ENCODE data around the gene MAFB. TPM values are rescaled to one million over a fixed set of nuclear protein-coding genes. Genes with fewer than 3 reads are reported as not detected.

MAFB gene
- total and polyA plus RNA-seq, 4 donors, result 9.7 to 12.9 (median 11.4) TPM

DNA sequence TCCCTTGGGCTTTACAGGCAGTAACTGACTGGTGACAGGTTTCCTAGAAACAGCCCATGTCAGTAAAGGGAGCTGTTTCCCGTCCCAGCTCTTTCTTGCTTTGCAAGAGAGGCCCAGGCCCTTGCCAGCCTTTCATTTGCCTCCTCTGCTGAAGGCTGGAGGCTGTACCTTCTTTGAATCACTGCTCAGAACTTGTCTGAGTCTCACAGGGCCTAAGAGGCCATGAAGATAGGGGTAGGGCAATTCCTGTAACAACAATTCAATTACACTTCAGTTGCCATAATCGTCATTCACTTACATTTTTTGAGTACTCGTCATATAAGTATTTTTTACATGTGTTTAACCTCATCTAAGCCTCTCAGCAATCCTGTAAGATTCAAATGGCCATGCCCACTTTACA lies 25.9 kb upstream of the MAFB start (continued):
- no peak for TF ChIP-seq TAF1 (conservative IDR thresholded peaks at IDR 0.05)
- TF ChIP-seq JUND (IDR thresholded peaks at IDR 0.05), result no peak

DNA sequence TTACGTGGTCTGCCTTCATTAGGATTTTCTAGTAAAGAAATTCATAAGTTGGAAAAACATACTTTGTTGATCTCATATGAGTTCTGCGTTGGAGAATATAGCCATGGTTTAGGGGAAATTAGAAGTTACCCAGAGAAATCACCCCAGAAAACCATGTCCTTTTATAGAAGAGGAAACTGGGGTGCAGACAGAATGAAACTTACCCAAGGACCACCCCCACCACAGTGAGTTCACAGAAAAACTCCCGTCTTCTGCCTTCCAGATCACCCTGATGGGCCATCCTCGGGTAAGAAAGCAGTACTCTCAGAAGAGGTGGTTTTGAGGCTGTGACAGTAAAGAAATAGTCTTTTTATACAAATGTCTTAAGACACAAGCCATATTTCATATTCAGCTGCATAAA lies 25.1 kb upstream of the MAFB start:
- 94% methylated on average over 4 of the region's 4 CpGs for WGBS
- no peak overlapping the region for H3K4me3 ChIP-seq (ENCODE audit: low read depth in 1 of 3, low read length in 3 of 3)
- no peak overlapping the region for H3K9ac ChIP-seq (ENCODE audit: low read depth in 1 of 2, low read length in 2 of 2)
- peaks cover 0 to 6% (median 2%) of the 10 kb centered on the region in 4 donors for H3K27me3 ChIP-seq (ENCODE audit: control insufficient read depth in 4 of 4, insufficient read depth in 4 of 4, low read length in 3 of 4)
- no peak for DNase-seq (ENCODE audit: low spot score)
- no peaks in the 10 kb centered on the region for H3K36me3 ChIP-seq (ENCODE audit: control insufficient read depth in 4 of 4, insufficient read depth in 3 of 4, low read depth in 1 of 4, low read length in 3 of 4)
- no peaks in the 10 kb centered on the region for H3K9me3 ChIP-seq (ENCODE audit: control insufficient read depth in 4 of 4, low read length in 3 of 4)
- TF ChIP-seq RAD21 (IDR thresholded peaks at IDR 0.05), result no peak
- H3K27ac ChIP-seq (ENCODE audit: low read depth in 1 of 2, low read length in 2 of 2), result no peak overlapping the region
- no peaks in the 10 kb centered on the region for H3K4me1 ChIP-seq (ENCODE audit: control insufficient read depth in 4 of 4, insufficient read depth in 4 of 4, low read length in 3 of 4)

DNA sequence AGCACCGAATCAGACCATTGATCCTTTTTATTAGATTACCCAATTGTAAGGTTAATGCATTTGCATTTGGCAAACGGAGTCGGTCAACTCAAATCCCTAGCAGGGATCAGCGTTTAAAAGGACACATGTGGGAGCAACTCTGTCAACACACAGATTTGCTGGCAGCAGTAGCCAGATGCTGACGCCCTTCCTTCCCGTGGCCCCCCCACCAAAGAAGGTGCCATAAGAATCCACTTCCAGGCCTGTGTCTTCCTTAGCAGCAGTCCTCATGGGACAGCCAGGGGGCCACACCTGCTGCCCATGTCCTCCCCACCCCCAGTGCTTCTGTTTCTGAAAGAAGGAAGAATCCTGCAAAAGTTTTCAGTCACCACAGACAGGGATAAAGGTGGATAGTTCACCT lies 24.5 kb upstream of the MAFB start:
- H3K9ac ChIP-seq (ENCODE audit: low read depth in 1 of 2, low read length in 2 of 2), result no peak overlapping the region
- H3K27ac ChIP-seq (ENCODE audit: low read depth in 1 of 2, low read length in 2 of 2), result no peak overlapping the region
- DNase-seq (ENCODE audit: low spot score), result no peak
- no peaks in the 10 kb centered on the region for H3K4me1 ChIP-seq (ENCODE audit: control insufficient read depth in 4 of 4, insufficient read depth in 4 of 4, low read length in 3 of 4)
- TF ChIP-seq RAD21 (IDR thresholded peaks at IDR 0.05), result no peak
- no peak for TF ChIP-seq JUND (IDR thresholded peaks at IDR 0.05)
- TF ChIP-seq TAF1 (conservative IDR thresholded peaks at IDR 0.05), result no peak
- no peak for TF ChIP-seq GABPA (IDR thresholded peaks at IDR 0.05 in 1 of 2, conservative IDR thresholded peaks at IDR 0.05 in 1 of 2)
- TF ChIP-seq YY1 (IDR thresholded peaks at IDR 0.05), result no peak
- no peak for TF ChIP-seq EGR1 (IDR thresholded peaks at IDR 0.05; ENCODE audit: low read depth in 2 of 2)
- no peak for TF ChIP-seq FOXA1 (IDR thresholded peaks at IDR 0.05)
- TF ChIP-seq RXRA (IDR thresholded peaks at IDR 0.05), result no peak
- TF ChIP-seq, protein P1, sequence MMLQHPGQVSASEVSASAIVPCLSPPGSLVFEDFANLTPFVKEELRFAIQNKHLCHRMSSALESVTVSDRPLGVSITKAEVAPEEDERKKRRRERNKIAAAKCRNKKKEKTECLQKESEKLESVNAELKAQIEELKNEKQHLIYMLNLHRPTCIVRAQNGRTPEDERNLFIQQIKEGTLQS (IDR thresholded peaks at IDR 0.05), result no peak
- TF ChIP-seq, protein P2, sequence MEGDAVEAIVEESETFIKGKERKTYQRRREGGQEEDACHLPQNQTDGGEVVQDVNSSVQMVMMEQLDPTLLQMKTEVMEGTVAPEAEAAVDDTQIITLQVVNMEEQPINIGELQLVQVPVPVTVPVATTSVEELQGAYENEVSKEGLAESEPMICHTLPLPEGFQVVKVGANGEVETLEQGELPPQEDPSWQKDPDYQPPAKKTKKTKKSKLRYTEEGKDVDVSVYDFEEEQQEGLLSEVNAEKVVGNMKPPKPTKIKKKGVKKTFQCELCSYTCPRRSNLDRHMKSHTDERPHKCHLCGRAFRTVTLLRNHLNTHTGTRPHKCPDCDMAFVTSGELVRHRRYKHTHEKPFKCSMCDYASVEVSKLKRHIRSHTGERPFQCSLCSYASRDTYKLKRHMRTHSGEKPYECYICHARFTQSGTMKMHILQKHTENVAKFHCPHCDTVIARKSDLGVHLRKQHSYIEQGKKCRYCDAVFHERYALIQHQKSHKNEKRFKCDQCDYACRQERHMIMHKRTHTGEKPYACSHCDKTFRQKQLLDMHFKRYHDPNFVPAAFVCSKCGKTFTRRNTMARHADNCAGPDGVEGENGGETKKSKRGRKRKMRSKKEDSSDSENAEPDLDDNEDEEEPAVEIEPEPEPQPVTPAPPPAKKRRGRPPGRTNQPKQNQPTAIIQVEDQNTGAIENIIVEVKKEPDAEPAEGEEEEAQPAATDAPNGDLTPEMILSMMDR (IDR thresholded peaks at IDR 0.05; ENCODE audit: low read depth, low read length, missing input control), result no peak
- TF ChIP-seq FOXA2 (IDR thresholded peaks at IDR 0.05), result no peak
- TF ChIP-seq NR2F2 (IDR thresholded peaks at IDR 0.05), result no peak
- TF ChIP-seq SP1 (IDR thresholded peaks at IDR 0.05), result no peak
- no peak for TF ChIP-seq HNF4A (conservative IDR thresholded peaks at IDR 0.05)
- TF ChIP-seq HNF4G (IDR thresholded peaks at IDR 0.05), result no peak
- TF ChIP-seq, protein P3, sequence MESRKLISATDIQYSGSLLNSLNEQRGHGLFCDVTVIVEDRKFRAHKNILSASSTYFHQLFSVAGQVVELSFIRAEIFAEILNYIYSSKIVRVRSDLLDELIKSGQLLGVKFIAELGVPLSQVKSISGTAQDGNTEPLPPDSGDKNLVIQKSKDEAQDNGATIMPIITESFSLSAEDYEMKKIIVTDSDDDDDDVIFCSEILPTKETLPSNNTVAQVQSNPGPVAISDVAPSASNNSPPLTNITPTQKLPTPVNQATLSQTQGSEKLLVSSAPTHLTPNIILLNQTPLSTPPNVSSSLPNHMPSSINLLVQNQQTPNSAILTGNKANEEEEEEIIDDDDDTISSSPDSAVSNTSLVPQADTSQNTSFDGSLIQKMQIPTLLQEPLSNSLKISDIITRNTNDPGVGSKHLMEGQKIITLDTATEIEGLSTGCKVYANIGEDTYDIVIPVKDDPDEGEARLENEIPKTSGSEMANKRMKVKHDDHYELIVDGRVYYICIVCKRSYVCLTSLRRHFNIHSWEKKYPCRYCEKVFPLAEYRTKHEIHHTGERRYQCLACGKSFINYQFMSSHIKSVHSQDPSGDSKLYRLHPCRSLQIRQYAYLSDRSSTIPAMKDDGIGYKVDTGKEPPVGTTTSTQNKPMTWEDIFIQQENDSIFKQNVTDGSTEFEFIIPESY (IDR thresholded peaks at IDR 0.05), result no peak
- TF ChIP-seq, protein P4, sequence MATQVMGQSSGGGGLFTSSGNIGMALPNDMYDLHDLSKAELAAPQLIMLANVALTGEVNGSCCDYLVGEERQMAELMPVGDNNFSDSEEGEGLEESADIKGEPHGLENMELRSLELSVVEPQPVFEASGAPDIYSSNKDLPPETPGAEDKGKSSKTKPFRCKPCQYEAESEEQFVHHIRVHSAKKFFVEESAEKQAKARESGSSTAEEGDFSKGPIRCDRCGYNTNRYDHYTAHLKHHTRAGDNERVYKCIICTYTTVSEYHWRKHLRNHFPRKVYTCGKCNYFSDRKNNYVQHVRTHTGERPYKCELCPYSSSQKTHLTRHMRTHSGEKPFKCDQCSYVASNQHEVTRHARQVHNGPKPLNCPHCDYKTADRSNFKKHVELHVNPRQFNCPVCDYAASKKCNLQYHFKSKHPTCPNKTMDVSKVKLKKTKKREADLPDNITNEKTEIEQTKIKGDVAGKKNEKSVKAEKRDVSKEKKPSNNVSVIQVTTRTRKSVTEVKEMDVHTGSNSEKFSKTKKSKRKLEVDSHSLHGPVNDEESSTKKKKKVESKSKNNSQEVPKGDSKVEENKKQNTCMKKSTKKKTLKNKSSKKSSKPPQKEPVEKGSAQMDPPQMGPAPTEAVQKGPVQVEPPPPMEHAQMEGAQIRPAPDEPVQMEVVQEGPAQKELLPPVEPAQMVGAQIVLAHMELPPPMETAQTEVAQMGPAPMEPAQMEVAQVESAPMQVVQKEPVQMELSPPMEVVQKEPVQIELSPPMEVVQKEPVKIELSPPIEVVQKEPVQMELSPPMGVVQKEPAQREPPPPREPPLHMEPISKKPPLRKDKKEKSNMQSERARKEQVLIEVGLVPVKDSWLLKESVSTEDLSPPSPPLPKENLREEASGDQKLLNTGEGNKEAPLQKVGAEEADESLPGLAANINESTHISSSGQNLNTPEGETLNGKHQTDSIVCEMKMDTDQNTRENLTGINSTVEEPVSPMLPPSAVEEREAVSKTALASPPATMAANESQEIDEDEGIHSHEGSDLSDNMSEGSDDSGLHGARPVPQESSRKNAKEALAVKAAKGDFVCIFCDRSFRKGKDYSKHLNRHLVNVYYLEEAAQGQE (IDR thresholded peaks at IDR 0.05), result no peak
- TF ChIP-seq, protein P5, sequence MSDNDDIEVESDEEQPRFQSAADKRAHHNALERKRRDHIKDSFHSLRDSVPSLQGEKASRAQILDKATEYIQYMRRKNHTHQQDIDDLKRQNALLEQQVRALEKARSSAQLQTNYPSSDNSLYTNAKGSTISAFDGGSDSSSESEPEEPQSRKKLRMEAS (IDR thresholded peaks at IDR 0.05), result no peak
- no peaks in the 10 kb centered on the region for H3K36me3 ChIP-seq (ENCODE audit: control insufficient read depth in 4 of 4, insufficient read depth in 3 of 4, low read depth in 1 of 4, low read length in 3 of 4)
- H3K4me3 ChIP-seq (ENCODE audit: low read depth in 1 of 3, low read length in 3 of 3), result no peak overlapping the region
- H3K9me3 ChIP-seq (ENCODE audit: control insufficient read depth in 4 of 4, low read length in 3 of 4), result no peaks in the 10 kb centered on the region
- peaks cover 0 to 6% (median 2%) of the 10 kb centered on the region in 4 donors for H3K27me3 ChIP-seq (ENCODE audit: control insufficient read depth in 4 of 4, insufficient read depth in 4 of 4, low read length in 3 of 4)
- WGBS, result 85% methylated on average over 6 of the region's 6 CpGs

Measured in liver (tissue), 9 donors.